ENCODE data around the gene PPP3R2.
"Not testable (repeated sequence)": the region's sequence is repeated elsewhere in the genome, so short reads cannot be mapped to it uniquely, and the experiment has no call there.

PPP3R2 gene

DNA sequence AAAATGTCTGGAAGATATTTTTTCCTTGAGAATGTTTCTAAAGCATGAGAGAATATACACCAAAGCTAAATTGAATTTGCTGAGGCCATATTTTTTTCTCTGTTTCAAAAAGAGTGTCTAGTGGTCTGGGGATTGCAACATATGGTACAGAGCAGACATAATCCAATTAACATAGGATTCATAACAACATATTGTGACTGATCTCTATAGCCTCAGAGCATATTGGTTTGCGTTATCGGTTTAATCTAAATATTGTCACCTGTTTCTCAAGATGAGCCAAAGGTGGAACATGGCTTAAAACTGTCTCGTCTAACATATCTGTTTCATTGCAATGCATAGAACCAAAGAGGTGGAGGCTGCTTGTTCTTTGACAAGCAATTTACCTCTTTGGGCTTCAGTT, 3.9 kb downstream of the PPP3R2 start:
- no peaks in the 10 kb centered on the region for H3K36me3 ChIP-seq (ENCODE audit: control insufficient read depth in 5 of 5, insufficient read depth in 5 of 5, low read length in 5 of 5)
- H3K9ac ChIP-seq (ENCODE audit: low read length in 5 of 5) = no peak overlapping the region
- no peak overlapping the region for H3K27ac ChIP-seq (ENCODE audit: low read depth, low read length)
- H3K9me3 ChIP-seq (ENCODE audit: control insufficient read depth in 5 of 5, low read length in 5 of 5) = no peaks in the 10 kb centered on the region
- H3K27me3 ChIP-seq (ENCODE audit: control insufficient read depth in 5 of 5, insufficient read depth in 4 of 5, low read length in 5 of 5) = no peaks in the 10 kb centered on the region
- no peak overlapping the region for H3K4me3 ChIP-seq (ENCODE audit: low read depth in 1 of 5, low read length in 5 of 5)
- H3K4me1 ChIP-seq (ENCODE audit: control insufficient read depth in 5 of 5, insufficient read depth in 5 of 5, low read length in 5 of 5) = no peaks in the 10 kb centered on the region

DNA sequence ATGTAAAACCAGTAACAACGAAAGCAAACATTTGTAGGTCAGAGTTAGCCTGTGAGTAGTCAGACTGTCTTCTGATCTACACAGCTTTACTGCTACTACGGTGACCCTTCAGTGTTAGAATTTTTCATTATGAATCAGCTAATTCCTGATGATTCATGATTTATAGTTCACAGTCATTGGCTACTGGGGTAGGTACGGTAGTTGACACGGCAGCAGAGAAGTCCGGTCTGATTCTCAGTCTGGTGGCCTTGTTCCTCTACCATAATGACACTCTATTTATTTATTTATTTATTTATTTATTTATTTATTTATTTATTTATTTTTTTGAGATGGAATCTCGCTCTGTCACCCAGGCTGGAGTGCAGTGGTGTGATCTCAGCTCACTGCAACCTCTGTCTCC, 4.7 kb downstream of the PPP3R2 start:
- not testable (repeated sequence) for H3K27me3 ChIP-seq (ENCODE audit: control insufficient read depth in 5 of 5, insufficient read depth in 4 of 5, low read length in 5 of 5); H3K4me1 ChIP-seq (ENCODE audit: control insufficient read depth in 5 of 5, insufficient read depth in 5 of 5, low read length in 5 of 5); H3K36me3 ChIP-seq (ENCODE audit: control insufficient read depth in 5 of 5, insufficient read depth in 5 of 5, low read length in 5 of 5); H3K27ac ChIP-seq (ENCODE audit: low read depth, low read length); H3K9ac ChIP-seq (ENCODE audit: low read length in 5 of 5); H3K9me3 ChIP-seq (ENCODE audit: control insufficient read depth in 5 of 5, low read length in 5 of 5); H3K4me3 ChIP-seq (ENCODE audit: low read depth in 1 of 5, low read length in 5 of 5)

DNA sequence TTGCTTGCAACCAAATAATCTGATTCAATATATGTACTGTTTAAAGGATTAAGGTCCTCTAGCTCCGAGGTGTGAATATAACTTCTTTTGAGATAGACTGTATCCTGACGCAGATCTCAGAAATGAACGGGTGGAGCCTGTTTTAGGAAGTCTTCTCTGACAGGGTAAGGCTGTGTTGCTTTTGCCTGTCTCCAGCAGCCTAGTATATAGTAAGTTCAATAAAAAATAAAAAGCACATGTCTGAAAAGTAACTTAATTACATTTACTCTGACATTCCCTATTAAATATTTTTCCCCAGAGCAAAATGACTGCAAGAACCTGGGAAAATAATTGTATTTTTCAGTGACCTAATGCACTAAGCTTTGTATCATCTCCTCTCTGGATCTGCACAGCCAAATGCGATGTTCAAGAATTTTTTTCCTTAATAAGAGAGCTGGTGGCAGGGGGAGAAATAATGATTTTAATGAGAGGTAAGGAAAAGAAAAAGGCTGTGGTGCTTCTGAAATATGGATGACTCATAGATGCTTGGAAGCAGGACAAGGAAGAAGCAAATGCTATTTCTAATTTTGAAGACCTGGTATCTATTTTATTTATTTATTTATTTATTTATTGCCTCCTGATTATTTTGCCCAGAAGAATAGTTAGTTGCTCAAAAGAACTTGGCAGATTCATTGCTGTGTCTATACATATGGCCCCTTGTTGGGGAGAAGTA, 7.3 kb downstream of the PPP3R2 start:
- H3K9me3 ChIP-seq (ENCODE audit: control insufficient read depth in 5 of 5, low read length in 5 of 5) = no peaks in the 10 kb centered on the region
- no peaks in the 10 kb centered on the region for H3K27me3 ChIP-seq (ENCODE audit: control insufficient read depth in 5 of 5, insufficient read depth in 4 of 5, low read length in 5 of 5)
- H3K27ac ChIP-seq (ENCODE audit: low read depth, low read length) = no peak overlapping the region
- H3K4me1 ChIP-seq (ENCODE audit: control insufficient read depth in 5 of 5, insufficient read depth in 5 of 5, low read length in 5 of 5) = no peaks in the 10 kb centered on the region
- H3K36me3 ChIP-seq (ENCODE audit: control insufficient read depth in 5 of 5, insufficient read depth in 5 of 5, low read length in 5 of 5) = no peaks in the 10 kb centered on the region
- no peak overlapping the region for H3K4me3 ChIP-seq (ENCODE audit: low read depth in 1 of 5, low read length in 5 of 5)
- no peak overlapping the region for H3K9ac ChIP-seq (ENCODE audit: low read length in 5 of 5)

DNA sequence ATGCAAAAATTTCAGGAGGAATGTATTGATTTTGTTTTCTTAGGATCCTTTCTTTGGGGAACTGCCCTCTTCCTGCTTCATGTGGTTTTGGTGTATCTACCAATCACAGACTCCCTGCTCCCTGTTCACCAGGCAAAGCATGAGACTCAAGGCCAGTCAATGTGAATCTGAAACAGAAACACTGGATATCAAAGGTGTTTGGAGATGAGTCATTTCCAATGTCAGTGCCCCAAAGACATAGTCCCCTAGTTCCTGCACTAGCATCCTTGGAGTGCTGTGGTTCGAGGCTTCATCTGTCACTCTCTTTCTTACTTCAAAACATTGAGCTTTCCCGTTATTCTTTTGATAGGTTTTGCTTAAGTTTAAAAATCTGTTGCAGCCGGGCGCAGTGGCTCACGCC, 8.1 kb downstream of the PPP3R2 start:
- Histone ChIP-seq H3K36me3 (ENCODE audit: control insufficient read depth in 5 of 5, insufficient read depth in 5 of 5, low read length in 5 of 5) (no peaks in the 10 kb centered on the region), H3K9me3 (ENCODE audit: control insufficient read depth in 5 of 5, low read length in 5 of 5) (no peaks in the 10 kb centered on the region), H3K4me3 (ENCODE audit: low read depth in 1 of 5, low read length in 5 of 5) (no peak overlapping the region), H3K27ac (ENCODE audit: low read depth, low read length) (no peak overlapping the region), H3K4me1 (ENCODE audit: control insufficient read depth in 5 of 5, insufficient read depth in 5 of 5, low read length in 5 of 5) (no peaks in the 10 kb centered on the region), H3K9ac (ENCODE audit: low read length in 5 of 5) (no peak overlapping the region), H3K27me3 (ENCODE audit: control insufficient read depth in 5 of 5, insufficient read depth in 4 of 5, low read length in 5 of 5) (no peaks in the 10 kb centered on the region)

DNA sequence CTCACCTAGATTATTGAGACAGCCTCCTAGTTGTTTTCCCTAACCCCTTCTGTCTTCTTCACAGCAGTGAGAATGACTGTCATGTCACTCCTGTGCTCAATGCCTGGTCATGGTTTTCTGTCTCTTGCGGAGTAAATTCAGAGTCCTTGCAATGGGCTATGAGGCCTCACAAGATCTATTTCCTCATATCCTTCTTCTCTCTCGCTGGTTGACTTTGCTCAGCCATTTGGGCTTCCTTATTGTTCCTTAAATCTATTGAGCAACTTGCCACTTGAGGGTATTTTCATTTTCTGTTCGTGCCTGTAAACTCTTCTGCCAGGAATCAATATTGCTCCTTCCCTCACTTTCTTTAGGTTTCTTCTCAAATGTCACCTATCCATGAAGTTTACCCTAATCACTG, 9.0 kb downstream of the PPP3R2 start:
- H3K36me3 ChIP-seq (ENCODE audit: control insufficient read depth in 5 of 5, insufficient read depth in 5 of 5, low read length in 5 of 5) = no peaks in the 10 kb centered on the region
- H3K9me3 ChIP-seq (ENCODE audit: control insufficient read depth in 5 of 5, low read length in 5 of 5) = no peaks in the 10 kb centered on the region
- no peak overlapping the region for H3K27ac ChIP-seq (ENCODE audit: low read depth, low read length)
- no peak overlapping the region for H3K9ac ChIP-seq (ENCODE audit: low read length in 5 of 5)
- no peaks in the 10 kb centered on the region for H3K4me1 ChIP-seq (ENCODE audit: control insufficient read depth in 5 of 5, insufficient read depth in 5 of 5, low read length in 5 of 5)
- no peaks in the 10 kb centered on the region for H3K27me3 ChIP-seq (ENCODE audit: control insufficient read depth in 5 of 5, insufficient read depth in 4 of 5, low read length in 5 of 5)
- H3K4me3 ChIP-seq (ENCODE audit: low read depth in 1 of 5, low read length in 5 of 5) = no peak overlapping the region

DNA sequence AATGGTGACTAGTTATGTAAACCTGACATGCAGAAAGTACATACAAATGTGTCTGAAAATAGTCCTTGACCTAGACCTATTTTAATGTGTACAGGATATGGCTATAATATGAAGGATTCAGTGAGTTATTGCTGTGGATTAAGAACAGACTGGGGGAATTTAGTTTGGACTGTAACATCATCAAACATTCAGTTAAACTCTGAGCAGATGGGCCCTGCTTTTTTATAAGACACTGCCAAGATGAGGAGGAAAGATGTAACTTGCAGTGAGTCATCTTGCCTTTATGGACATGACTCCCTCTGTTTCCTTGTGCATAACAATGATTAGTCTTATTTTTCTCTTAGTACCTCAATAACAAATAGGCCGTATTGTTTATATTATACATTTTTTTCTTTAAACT, 12.2 kb downstream of the PPP3R2 start:
- H3K4me3 ChIP-seq (ENCODE audit: low read depth in 1 of 5, low read length in 5 of 5) = no peak overlapping the region
- no peak overlapping the region for H3K27ac ChIP-seq (ENCODE audit: low read depth, low read length)
- no peaks in the 10 kb centered on the region for H3K4me1 ChIP-seq (ENCODE audit: control insufficient read depth in 5 of 5, insufficient read depth in 5 of 5, low read length in 5 of 5)
- no peak overlapping the region for H3K9ac ChIP-seq (ENCODE audit: low read length in 5 of 5)
- no peaks in the 10 kb centered on the region for H3K36me3 ChIP-seq (ENCODE audit: control insufficient read depth in 5 of 5, insufficient read depth in 5 of 5, low read length in 5 of 5)
- H3K27me3 ChIP-seq (ENCODE audit: control insufficient read depth in 5 of 5, insufficient read depth in 4 of 5, low read length in 5 of 5) = no peaks in the 10 kb centered on the region
- H3K9me3 ChIP-seq (ENCODE audit: control insufficient read depth in 5 of 5, low read length in 5 of 5) = no peaks in the 10 kb centered on the region

DNA sequence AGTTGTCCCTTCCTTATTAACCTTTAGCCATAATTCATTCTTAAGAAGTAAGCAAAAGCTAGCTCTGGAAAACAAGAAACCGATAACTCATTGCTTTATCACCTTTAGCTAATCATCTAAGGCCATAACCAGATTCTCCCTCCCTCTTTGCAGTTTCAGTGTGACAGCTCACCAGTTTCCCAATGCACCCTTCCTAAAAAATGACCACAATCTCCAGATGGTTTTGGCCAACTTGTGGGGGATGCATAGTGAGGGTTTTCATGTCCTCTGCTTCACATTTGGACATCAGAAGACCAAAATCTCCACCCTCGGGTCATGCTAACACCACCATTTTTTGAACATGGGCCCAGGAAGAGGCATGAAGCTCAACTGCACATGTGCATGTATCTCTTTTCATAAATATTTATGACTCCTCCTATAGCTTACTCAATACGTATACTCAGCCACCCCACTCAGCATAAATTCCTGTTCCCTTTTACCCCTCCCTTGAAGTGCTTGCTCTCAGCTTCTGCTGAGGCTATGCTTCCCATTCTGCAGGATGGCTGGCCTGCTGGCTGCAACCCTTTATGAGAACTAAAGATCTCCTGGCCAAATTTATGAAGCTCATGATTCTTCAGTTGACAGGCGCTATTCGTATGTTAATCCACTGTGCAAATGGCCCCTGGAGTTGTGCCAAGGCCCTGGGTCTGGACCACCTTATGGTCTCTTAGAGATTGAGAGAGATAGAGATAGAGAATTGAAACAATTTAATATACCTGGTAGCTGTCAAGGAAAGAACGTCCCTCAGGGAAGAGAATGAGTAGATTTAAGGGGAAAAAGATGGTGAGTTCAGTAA, 14.8 kb downstream of the PPP3R2 start:
- Histone ChIP-seq H3K36me3 (ENCODE audit: control insufficient read depth in 5 of 5, insufficient read depth in 5 of 5, low read length in 5 of 5) (no peaks in the 10 kb centered on the region), H3K4me1 (ENCODE audit: control insufficient read depth in 5 of 5, insufficient read depth in 5 of 5, low read length in 5 of 5) (no peaks in the 10 kb centered on the region), H3K4me3 (ENCODE audit: low read depth in 1 of 5, low read length in 5 of 5) (no peak overlapping the region), H3K9me3 (ENCODE audit: control insufficient read depth in 5 of 5, low read length in 5 of 5) (no peaks in the 10 kb centered on the region), H3K27ac (ENCODE audit: low read depth, low read length) (no peak overlapping the region), H3K27me3 (ENCODE audit: control insufficient read depth in 5 of 5, insufficient read depth in 4 of 5, low read length in 5 of 5) (no peaks in the 10 kb centered on the region), H3K9ac (ENCODE audit: low read length in 5 of 5) (no peak overlapping the region)

DNA sequence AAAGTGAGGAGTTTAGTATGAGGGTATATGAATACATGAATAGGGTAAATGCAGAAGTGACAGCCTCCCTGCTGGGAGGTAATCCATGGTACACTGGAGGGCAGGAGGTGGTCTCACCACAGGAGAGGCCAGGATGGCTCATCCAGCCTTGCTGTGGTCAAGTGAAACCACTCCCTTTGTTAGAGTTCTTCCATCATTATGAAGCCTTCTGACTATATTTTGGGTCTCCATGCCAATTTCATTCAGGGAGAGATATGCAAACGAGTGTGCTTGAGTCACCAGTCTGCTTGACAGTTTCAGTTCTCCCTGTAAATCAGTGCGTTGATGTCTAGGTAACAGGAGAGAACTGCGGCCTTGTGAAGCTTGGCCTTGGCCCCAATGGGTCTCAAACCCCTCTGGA, 16.4 kb downstream of the PPP3R2 start:
- Histone ChIP-seq H3K4me3 (ENCODE audit: low read depth in 1 of 5, low read length in 5 of 5) (no peak overlapping the region), H3K9me3 (ENCODE audit: control insufficient read depth in 5 of 5, low read length in 5 of 5) (no peaks in the 10 kb centered on the region), H3K9ac (ENCODE audit: low read length in 5 of 5) (no peak overlapping the region), H3K27me3 (ENCODE audit: control insufficient read depth in 5 of 5, insufficient read depth in 4 of 5, low read length in 5 of 5) (no peaks in the 10 kb centered on the region), H3K36me3 (ENCODE audit: control insufficient read depth in 5 of 5, insufficient read depth in 5 of 5, low read length in 5 of 5) (peaks cover 0 to 1% (median 0%) of the 10 kb centered on the region in 5 donors), H3K27ac (ENCODE audit: low read depth, low read length) (no peak overlapping the region), H3K4me1 (ENCODE audit: control insufficient read depth in 5 of 5, insufficient read depth in 5 of 5, low read length in 5 of 5) (no peaks in the 10 kb centered on the region)

DNA sequence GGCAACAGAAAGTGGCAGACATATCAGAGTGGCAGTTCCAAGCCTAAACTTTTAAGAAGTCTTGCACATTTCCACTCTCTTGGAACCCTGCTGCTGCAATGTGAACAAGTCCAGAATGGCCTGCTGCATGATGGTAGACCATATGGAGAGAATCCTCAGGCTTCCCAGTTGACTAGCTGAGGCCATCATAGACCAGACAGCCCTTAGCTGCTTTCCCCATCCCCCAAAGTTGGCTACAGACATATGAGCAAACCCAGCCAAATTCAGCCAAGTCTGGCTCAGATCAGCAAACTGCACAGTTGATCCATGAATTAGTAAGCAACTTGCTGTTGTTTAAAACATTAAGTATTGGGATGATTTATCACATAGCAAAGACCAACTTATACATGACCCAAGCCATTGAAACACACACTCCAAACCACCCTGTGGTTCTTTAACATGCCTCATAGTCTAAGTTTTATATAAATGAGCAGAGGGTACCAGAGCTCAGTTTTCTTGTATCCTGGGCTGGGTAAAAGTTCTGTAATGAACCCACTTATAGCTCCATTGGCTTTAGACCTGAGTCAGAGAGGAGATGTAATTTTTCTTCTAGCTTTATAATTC, 19.9 kb downstream of the PPP3R2 start:
- Histone ChIP-seq H3K9ac (ENCODE audit: low read length in 5 of 5) (no peak overlapping the region), H3K4me3 (ENCODE audit: low read depth in 1 of 5, low read length in 5 of 5) (no peak overlapping the region), H3K36me3 (ENCODE audit: control insufficient read depth in 5 of 5, insufficient read depth in 5 of 5, low read length in 5 of 5) (peaks cover 0 to 16% (median 2%) of the 10 kb centered on the region in 5 donors), H3K9me3 (ENCODE audit: control insufficient read depth in 5 of 5, low read length in 5 of 5) (no peaks in the 10 kb centered on the region), H3K4me1 (ENCODE audit: control insufficient read depth in 5 of 5, insufficient read depth in 5 of 5, low read length in 5 of 5) (no peaks in the 10 kb centered on the region), H3K27me3 (ENCODE audit: control insufficient read depth in 5 of 5, insufficient read depth in 4 of 5, low read length in 5 of 5) (no peaks in the 10 kb centered on the region), H3K27ac (ENCODE audit: low read depth, low read length) (no peak overlapping the region)

DNA sequence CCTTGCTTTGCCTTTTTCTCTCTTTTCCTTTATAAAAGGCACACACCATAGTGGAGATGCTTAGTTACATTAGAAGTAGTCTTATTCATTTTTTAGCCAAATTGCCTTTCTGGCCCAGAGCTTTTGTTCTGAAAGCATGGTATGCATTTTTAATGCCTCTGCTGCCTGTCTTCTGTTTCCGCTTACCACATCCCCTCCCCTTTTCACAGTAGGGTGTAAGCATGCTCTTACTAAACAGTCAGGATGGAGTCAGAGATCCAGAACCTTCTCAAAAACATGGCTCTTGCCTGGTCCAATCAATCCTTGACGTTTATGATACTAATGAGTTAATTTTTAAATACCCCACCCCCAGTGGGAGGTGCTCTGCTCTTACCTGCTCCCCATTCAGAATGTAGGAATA, 22.5 kb downstream of the PPP3R2 start:
- H3K9me3 ChIP-seq (ENCODE audit: control insufficient read depth in 5 of 5, low read length in 5 of 5) = no peaks in the 10 kb centered on the region
- H3K4me3 ChIP-seq (ENCODE audit: low read depth in 1 of 5, low read length in 5 of 5) = no peak overlapping the region
- peaks cover 8 to 35% (median 12%) of the 10 kb centered on the region in 5 donors for H3K36me3 ChIP-seq (ENCODE audit: control insufficient read depth in 5 of 5, insufficient read depth in 5 of 5, low read length in 5 of 5)
- H3K27ac ChIP-seq (ENCODE audit: low read depth, low read length) = no peak overlapping the region
- H3K27me3 ChIP-seq (ENCODE audit: control insufficient read depth in 5 of 5, insufficient read depth in 4 of 5, low read length in 5 of 5) = no peaks in the 10 kb centered on the region
- no peaks in the 10 kb centered on the region for H3K4me1 ChIP-seq (ENCODE audit: control insufficient read depth in 5 of 5, insufficient read depth in 5 of 5, low read length in 5 of 5)
- H3K9ac ChIP-seq (ENCODE audit: low read length in 5 of 5) = no peak overlapping the region

Data from subcutaneous abdominal adipose tissue (tissue), 5 donors.